Hepatocyte (in vitro differentiated cells): ENCODE measurements around the gene GALNT17.

ENCODE experiments used
- CTCF ChIP-seq: fragments of 200-600 bp; sonication (generic); IDR thresholded peaks from 2 replicates; pipeline ENCODE4 v1.5.1; 2016; ENCODE audit warnings: antibody characterized with exemption, mild to moderate bottlenecking; ENCODE audit not compliant: poor library complexity
- EZH2 ChIP-seq: fragments of 200-600 bp; sonication (generic); IDR thresholded peaks from 2 replicates; pipeline ENCODE4 v1.6.1; 2016; ENCODE audit warnings: antibody characterized with exemption, mild to moderate bottlenecking, borderline replicate concordance

GRCh38 chr7:71343039-71343438 is 211.1 kb downstream of the GALNT17 start:
- TF ChIP-seq EZH2, result no peak
- no peak for TF ChIP-seq CTCF
